A549 (cell line): ENCODE measurements around the gene C5AR2. TPM values are rescaled to one million over a fixed set of nuclear protein-coding genes. Genes with fewer than 3 reads are reported as not detected.

Experiments
- ATAC-seq, 2 experiments: fragments of 200-7000 bp in 1 of 2; fragments of >200 bp in 1 of 2; cut with Nextera tagmentation in 1 of 2; cut with Tn5 transposase in 1 of 2; 3 replicates each; pipeline versions ENCODE4 v1.8.0 to v1.9.1; 2018 to 2020; ENCODE audit warnings: mild to moderate bottlenecking in 1 of 2, moderate library complexity in 1 of 2
- CTCF ChIA-PET: fragments of 300-600 bp; sonication (Branson Sonifier 250); formaldehyde crosslinking; extraction: SDS; loops from one replicate; lab custom pipeline; 2021; ENCODE audit warnings: antibody characterized with exemption, inconsistent platforms; lab: Yijun Ruan, JAX
- POLR2A ChIA-PET: fragments of 350-600 bp; formaldehyde crosslinking; extraction: SDS; loops from one replicate; lab custom pipeline; 2021; ENCODE audit warnings: antibody characterized with exemption, inconsistent platforms; lab: Yijun Ruan, JAX
- DNase-seq, 2 experiments: peaks; one replicate each; pipeline versions ENCODE4 v3.0.0 to v3.0.0-alpha.2; 2011 to 2016; ENCODE audit warnings: low read depth in 1 of 2, low spot score in 1 of 2
- FAIRE-seq: peaks from 2 replicates; lab custom pipeline; 2011; peaks lifted over from hg19 to GRCh38; lab: Jason Lieb, UNC
- H3K27ac ChIP-seq, 2 experiments: fragments of >200 bp; sonication (Bioruptor Twin); formaldehyde crosslinking; 3 replicates each; pipeline ENCODE4 v1.5.1; 2016 to 2017
- H3K4me1 ChIP-seq: fragments of >200 bp; sonication (Bioruptor Twin); formaldehyde crosslinking; 3 replicates; pipeline ENCODE4 v1.6.1; 2016
- H3K4me2 ChIP-seq: fragments of >200 bp; sonication (Bioruptor Twin); formaldehyde crosslinking; 3 replicates; pipeline ENCODE4 v1.6.1; 2016
- H3K4me3 ChIP-seq: fragments of >200 bp; sonication (Bioruptor Twin); formaldehyde crosslinking; 3 replicates; pipeline ENCODE4 v1.5.1; 2016
- H3K9me3 ChIP-seq: fragments of >200 bp; sonication (Bioruptor Twin); formaldehyde crosslinking; 3 replicates; pipeline ENCODE4 v1.6.1; 2016
- BHLHE40 ChIP-seq: IDR thresholded peaks from 2 replicates; pipeline ENCODE4 v1.6.1; 2012; ENCODE audit warnings: low read depth, low read length, inconsistent platforms
- CBX8 ChIP-seq: fragments of 200-600 bp; sonication (generic); IDR thresholded peaks from 2 replicates; pipeline ENCODE4 v1.6.1; 2016
- EHF ChIP-seq: fragments of 250-450 bp; sonication (Bioruptor Pico); IDR thresholded peaks from 2 replicates; pipeline ENCODE4 v1.5.0; 2020; ENCODE audit warnings: mild to moderate bottlenecking
- EHMT2 ChIP-seq: fragments of 200-600 bp; sonication (generic); IDR thresholded peaks from 2 replicates; pipeline ENCODE4 v1.6.1; 2016; ENCODE audit warnings: antibody characterized with exemption, low read depth, mild to moderate bottlenecking, moderate library complexity
- ELK1 ChIP-seq: fragments of 150-350 bp; IDR thresholded peaks from 2 replicates; pipeline ENCODE4 v1.6.1; 2014; ENCODE audit warnings: low read depth, mild to moderate bottlenecking, low read length
- ESRRA ChIP-seq: fragments of 150-350 bp; IDR thresholded peaks from 2 replicates; pipeline ENCODE4 v1.6.1; 2014; ENCODE audit warnings: mild to moderate bottlenecking, low read length, borderline replicate concordance
- FOSL2 ChIP-seq, 2 experiments: fragments of 450-650 bp in 1 of 2; fragments of >200 bp in 1 of 2; sonication (Bioruptor Twin) in 1 of 2; formaldehyde crosslinking; IDR thresholded peaks; 2 replicates each; pipeline versions ENCODE4 v1.5.0 to v1.6.1; 2016 to 2020; ENCODE audit warnings: mild to moderate bottlenecking in 1 of 2, moderate library complexity in 1 of 2
- FOXS1 ChIP-seq: fragments of 250-450 bp; sonication (Bioruptor Pico); IDR thresholded peaks from 2 replicates; pipeline ENCODE4 v1.5.0; 2020; ENCODE audit warnings: mild to moderate bottlenecking, moderate library complexity
- HOXB13 ChIP-seq: fragments of 250-450 bp; sonication (Bioruptor Pico); IDR thresholded peaks from 2 replicates; pipeline ENCODE4 v1.5.0; 2020; ENCODE audit warnings: low read depth, mild to moderate bottlenecking, moderate library complexity
- HOXB5 ChIP-seq: fragments of 250-450 bp; sonication (Bioruptor Pico); IDR thresholded peaks from 2 replicates; pipeline ENCODE4 v1.5.0; 2020; ENCODE audit warnings: mild to moderate bottlenecking, moderate library complexity
- KDM1A ChIP-seq: fragments of 200-600 bp; sonication (generic); IDR thresholded peaks from 2 replicates; pipeline ENCODE4 v1.6.1; 2016; ENCODE audit warnings: low read depth, mild to moderate bottlenecking
- MAFK ChIP-seq: fragments of 450-650 bp; IDR thresholded peaks from 2 replicates; pipeline ENCODE4 v1.6.1; 2014; ENCODE audit not compliant: partially characterized antibody
- MYC ChIP-seq: IDR thresholded peaks from 2 replicates; pipeline ENCODE4 v1.6.1; 2012; ENCODE audit warnings: mild to moderate bottlenecking, inconsistent platforms, low read length, improper control_type of control experiment, borderline replicate concordance
- RAD21 ChIP-seq, 2 experiments: fragments of >200 bp in 1 of 2; sonication (Bioruptor Twin) in 1 of 2; formaldehyde crosslinking in 1 of 2; IDR thresholded peaks in 1 of 2; conservative IDR thresholded peaks in 1 of 2; 2 replicates in 1 of 2; 3 replicates in 1 of 2; pipeline ENCODE4 v1.6.1; 2012 to 2018; ENCODE audit warnings: inconsistent platforms in 1 of 2
- SMC3 ChIP-seq: fragments of >200 bp; sonication (Bioruptor Twin); formaldehyde crosslinking; IDR thresholded peaks from 3 replicates; pipeline ENCODE4 v1.6.1; 2018; ENCODE audit warnings: inconsistent platforms
- SREBF2 ChIP-seq: fragments of 450-650 bp; IDR thresholded peaks from 2 replicates; pipeline ENCODE4 v1.6.1; 2014; ENCODE audit warnings: mild to moderate bottlenecking, moderate library complexity
- TFCP2L1 ChIP-seq: fragments of 250-450 bp; sonication (Bioruptor Pico); IDR thresholded peaks from 2 replicates; pipeline ENCODE4 v1.5.0; 2021; ENCODE audit warnings: mild to moderate bottlenecking
- TP53 ChIP-seq: fragments of 250-450 bp; sonication (Bioruptor Pico); IDR thresholded peaks from 2 replicates; pipeline ENCODE4 v1.5.0; 2021; ENCODE audit warnings: mild to moderate bottlenecking, moderate library complexity
- ZFP36 ChIP-seq: fragments of 450-650 bp; IDR thresholded peaks from 2 replicates; pipeline ENCODE4 v1.6.1; 2014; ENCODE audit warnings: borderline replicate concordance; ENCODE audit not compliant: partially characterized antibody
- WGBS: methylation state at CpG from one replicate; pipeline ENCODE4 v1.1.6; 2017; ENCODE audit errors: missing lambda C conversion rate; 5-methylcytosine and 5-hydroxymethylcytosine counted together
- polyA plus RNA-seq, 4 experiments: library from polyadenylated mRNA; depleted of rRNA in 3 of 4; stranded (reverse); fragments of >200 nt; fragmentation: RNase III in 1 of 4; extraction: RNeasy Plus Mini Kit Qiagen cat#74134 plus additional on column Dnase treatment in 1 of 4; gene quantifications; 2 replicates in 3 of 4; 3 replicates in 1 of 4; pipeline ENCODE4 v1.2.3, GENCODE V29; 2011 to 2017
- TF ChIP-seq, protein P1 (sequence below): fragments of >200 bp; sonication (Bioruptor Twin); formaldehyde crosslinking; IDR thresholded peaks from 3 replicates; pipeline ENCODE4 v1.5.1; 2016
- TF ChIP-seq, protein P2 (sequence below): fragments of 450-650 bp; IDR thresholded peaks from 2 replicates; pipeline ENCODE4 v1.6.1; 2014; ENCODE audit warnings: antibody characterized with exemption
- TF ChIP-seq, protein P3 (sequence below): IDR thresholded peaks from 2 replicates; pipeline ENCODE4 v1.6.1; 2012

Gene C5AR2
- polyA plus RNA-seq, 2 of the 4 experiments (the other 2 are of a cell fraction) = 0.25 to 0.28 TPM

DNA sequence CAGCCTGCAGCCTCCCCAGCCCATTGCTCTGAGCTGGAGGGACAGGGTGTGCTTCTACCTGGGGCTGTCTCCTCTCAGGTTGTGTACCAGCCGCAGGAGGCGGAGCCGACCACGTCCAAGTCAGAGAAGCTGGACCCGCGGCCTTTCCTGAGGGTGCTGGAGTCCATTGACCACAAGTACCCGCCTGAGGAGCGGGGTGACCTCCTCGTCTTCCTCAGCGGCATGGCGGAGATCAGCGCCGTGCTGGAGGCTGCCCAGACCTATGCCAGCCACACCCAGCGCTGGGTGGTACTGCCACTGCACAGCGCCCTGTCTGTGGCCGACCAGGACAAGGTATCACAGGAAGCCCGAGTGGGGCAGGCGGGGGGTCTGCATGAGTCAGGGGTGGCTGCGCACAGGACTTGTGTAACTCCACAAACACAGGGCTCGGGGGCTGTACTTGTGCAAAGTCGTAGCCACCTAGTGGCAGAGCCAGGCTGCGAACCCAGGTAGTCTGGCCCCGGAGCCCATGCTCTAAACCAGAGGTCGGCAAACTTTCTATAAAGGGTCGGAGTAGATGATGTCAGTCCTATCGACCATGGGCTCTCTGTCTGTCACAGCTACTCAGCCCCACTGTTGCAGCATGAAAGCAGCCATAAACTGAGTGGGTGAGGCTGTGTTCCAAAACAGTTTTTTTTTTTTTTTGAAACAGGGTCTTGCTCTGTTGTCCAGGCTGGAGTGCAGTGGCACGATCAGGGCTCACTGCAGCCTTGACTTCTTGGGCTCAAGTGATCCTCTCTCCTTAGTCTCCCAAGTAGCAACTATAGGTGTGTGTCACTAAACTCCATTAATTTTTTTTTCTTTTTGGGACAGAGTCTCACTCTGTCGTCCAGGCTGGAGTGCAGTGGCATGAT, 26.1 kb downstream of the C5AR2 start:
- CTCF ChIA-PET = interaction anchor here (0.5 to 9.6 kb wide), 18 partner anchors 9 to 76 kb away, joined by 3 to 103 read pairs (median 4); partner anchors contain the start of gene DHX34
- POLR2A ChIA-PET = interaction anchor here (1.1 kb wide), 1 partner anchor 9 kb away, joined by 3 read pairs; no protein-coding TSS in a partner anchor
- H3K9me3 ChIP-seq = no peaks in the 10 kb centered on the region

DNA sequence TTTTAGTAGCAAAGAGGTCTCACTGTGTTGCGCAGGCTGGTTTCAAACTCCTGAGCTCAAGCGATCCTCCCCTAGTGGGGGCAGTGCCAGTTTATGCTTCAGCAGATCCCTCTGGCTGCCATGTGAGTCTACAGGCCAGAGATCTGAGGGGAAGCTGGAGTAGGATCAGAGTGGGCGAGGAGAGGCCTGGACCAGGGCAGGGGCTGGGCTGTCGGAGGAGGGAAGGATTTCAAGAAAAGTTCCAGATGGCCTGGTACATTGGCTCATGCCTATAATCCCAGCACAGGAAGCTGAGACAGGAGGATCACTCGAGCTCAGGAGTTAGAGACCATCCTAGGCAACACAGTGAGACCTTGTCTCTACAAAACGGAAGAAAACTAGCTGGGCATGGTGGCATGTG, 27.0 kb downstream of the C5AR2 start:
- CTCF ChIA-PET = interaction anchor here (0.7 to 9.6 kb wide), 11 partner anchors 10 to 70 kb away, joined by 3 to 103 read pairs (median 5); partner anchors contain the start of gene DHX34
- no peak for ATAC-seq

More for the DNA sequence above, 26.1 kb downstream of the C5AR2 start:
- WGBS = 84% methylated on average over 16 of the region's 28 CpGs
- DNase-seq = peak; percentile 49 to 72
- Histone ChIP-seq H3K4me1 (no peaks in the 10 kb centered on the region), H3K4me3 (no peak overlapping the region), H3K4me2 (no peak overlapping the region)
- FAIRE-seq = no peak
- TF ChIP-seq, protein P1, sequence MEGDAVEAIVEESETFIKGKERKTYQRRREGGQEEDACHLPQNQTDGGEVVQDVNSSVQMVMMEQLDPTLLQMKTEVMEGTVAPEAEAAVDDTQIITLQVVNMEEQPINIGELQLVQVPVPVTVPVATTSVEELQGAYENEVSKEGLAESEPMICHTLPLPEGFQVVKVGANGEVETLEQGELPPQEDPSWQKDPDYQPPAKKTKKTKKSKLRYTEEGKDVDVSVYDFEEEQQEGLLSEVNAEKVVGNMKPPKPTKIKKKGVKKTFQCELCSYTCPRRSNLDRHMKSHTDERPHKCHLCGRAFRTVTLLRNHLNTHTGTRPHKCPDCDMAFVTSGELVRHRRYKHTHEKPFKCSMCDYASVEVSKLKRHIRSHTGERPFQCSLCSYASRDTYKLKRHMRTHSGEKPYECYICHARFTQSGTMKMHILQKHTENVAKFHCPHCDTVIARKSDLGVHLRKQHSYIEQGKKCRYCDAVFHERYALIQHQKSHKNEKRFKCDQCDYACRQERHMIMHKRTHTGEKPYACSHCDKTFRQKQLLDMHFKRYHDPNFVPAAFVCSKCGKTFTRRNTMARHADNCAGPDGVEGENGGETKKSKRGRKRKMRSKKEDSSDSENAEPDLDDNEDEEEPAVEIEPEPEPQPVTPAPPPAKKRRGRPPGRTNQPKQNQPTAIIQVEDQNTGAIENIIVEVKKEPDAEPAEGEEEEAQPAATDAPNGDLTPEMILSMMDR = peak; percentile 51; the same call in 2 of the 3 replicates
- TF ChIP-seq RAD21 (conservative IDR thresholded peaks at IDR 0.05 in 1 of 2, IDR thresholded peaks at IDR 0.05 in 1 of 2) (peak; percentile 29 to 35; a peak in 1 of 5 replicates), SMC3 (peak; percentile 42; the same call in 2 of the 3 replicates), KDM1A (no peak), HOXB5 (CRISPR knock-in tag) (no peak)
- TF ChIP-seq, all 56 proteins: peak for 3
- peak; percentile 75 to 86 for ATAC-seq
- H3K27ac ChIP-seq = no peak overlapping the region

More for the DNA sequence above, 27.0 kb downstream of the C5AR2 start:
- 91% methylated on average over 6 of the region's 6 CpGs for WGBS
- H3K4me2 ChIP-seq = no peak overlapping the region
- H3K4me3 ChIP-seq = no peak overlapping the region
- H3K4me1 ChIP-seq = no peaks in the 10 kb centered on the region
- TF ChIP-seq CBX8 (no peak), ELK1 (no peak), EHF (CRISPR knock-in tag) (no peak), BHLHE40 (no peak), HOXB5 (CRISPR knock-in tag) (no peak), MYC (no peak), HOXB13 (CRISPR knock-in tag) (no peak), MAFK (no peak), TFCP2L1 (no peak), ZFP36 (no peak), EHMT2 (no peak), FOXS1 (CRISPR knock-in tag) (no peak), ESRRA (no peak), TP53 (no peak), FOSL2 (IDR thresholded peaks at IDR 0.05) (no peak), FOSL2 (CRISPR knock-in tag; IDR thresholded peaks at IDR 0.05) (no peak), SREBF2 (no peak)
- TF ChIP-seq, protein P1 = no peak
- TF ChIP-seq, protein P2, sequence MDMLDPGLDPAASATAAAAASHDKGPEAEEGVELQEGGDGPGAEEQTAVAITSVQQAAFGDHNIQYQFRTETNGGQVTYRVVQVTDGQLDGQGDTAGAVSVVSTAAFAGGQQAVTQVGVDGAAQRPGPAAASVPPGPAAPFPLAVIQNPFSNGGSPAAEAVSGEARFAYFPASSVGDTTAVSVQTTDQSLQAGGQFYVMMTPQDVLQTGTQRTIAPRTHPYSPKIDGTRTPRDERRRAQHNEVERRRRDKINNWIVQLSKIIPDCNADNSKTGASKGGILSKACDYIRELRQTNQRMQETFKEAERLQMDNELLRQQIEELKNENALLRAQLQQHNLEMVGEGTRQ = no peak
- TF ChIP-seq, protein P3, sequence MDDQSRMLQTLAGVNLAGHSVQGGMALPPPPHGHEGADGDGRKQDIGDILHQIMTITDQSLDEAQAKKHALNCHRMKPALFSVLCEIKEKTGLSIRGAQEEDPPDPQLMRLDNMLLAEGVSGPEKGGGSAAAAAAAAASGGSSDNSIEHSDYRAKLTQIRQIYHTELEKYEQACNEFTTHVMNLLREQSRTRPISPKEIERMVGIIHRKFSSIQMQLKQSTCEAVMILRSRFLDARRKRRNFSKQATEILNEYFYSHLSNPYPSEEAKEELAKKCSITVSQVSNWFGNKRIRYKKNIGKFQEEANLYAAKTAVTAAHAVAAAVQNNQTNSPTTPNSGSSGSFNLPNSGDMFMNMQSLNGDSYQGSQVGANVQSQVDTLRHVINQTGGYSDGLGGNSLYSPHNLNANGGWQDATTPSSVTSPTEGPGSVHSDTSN = no peak
- FAIRE-seq (no peak), DNase-seq (no peak)
- POLR2A ChIA-PET = interaction anchor here (0.6 to 1.5 kb wide), 3 partner anchors 10 to 903 kb away, joined by 3 to 9 read pairs (median 5); partner anchors contain the start of gene DHX34
- H3K9me3 ChIP-seq = no peaks in the 10 kb centered on the region
- no peak overlapping the region for H3K27ac ChIP-seq
